H1 (cell line): ENCODE results near the gene MRTO4. TPM values are rescaled to one million over a fixed set of nuclear protein-coding genes. Genes with fewer than 3 reads are reported as not detected.

Experiments
- CBX5 ChIP-seq: fragments of 300-800, 300-1000 bp; sonication (generic); IDR thresholded peaks from 2 replicates; pipeline ENCODE4 v1.7.1; 2016; ENCODE audit warnings: antibody characterized with exemption, low read length, low read depth
- CEBPB ChIP-seq: IDR thresholded peaks from 2 replicates; pipeline ENCODE4 v1.6.1; 2012; ENCODE audit warnings: low read depth, low read length
- CHD2 ChIP-seq: IDR thresholded peaks from 2 replicates; pipeline ENCODE4 v1.6.1; 2012; ENCODE audit warnings: low read length, improper control_type of control experiment
- KDM4A ChIP-seq: IDR thresholded peaks from one replicate; pipeline ENCODE4 v1.7.1; 2012; ENCODE audit warnings: low read depth, mild to moderate bottlenecking, moderate library complexity, low read length, inconsistent platforms; ENCODE audit not compliant: severe bottlenecking
- MAFK ChIP-seq: IDR thresholded peaks from 2 replicates; pipeline ENCODE4 v1.6.1; 2012; ENCODE audit warnings: low read depth, mild to moderate bottlenecking, improper control_type of control experiment, low read length
- RXRA ChIP-seq: IDR thresholded peaks from 2 replicates; pipeline ENCODE4 v1.6.1; 2011; ENCODE audit warnings: low read depth, mild to moderate bottlenecking, low read length, moderate library complexity; ENCODE audit not compliant: insufficient read depth
- SIN3A ChIP-seq, 2 experiments: IDR thresholded peaks in 1 of 2; conservative IDR thresholded peaks in 1 of 2; 2 replicates each; pipeline ENCODE4 v1.6.1; 2011 to 2012; ENCODE audit warnings: low read length in 2 of 2, improper control_type of control experiment in 1 of 2, low read depth in 1 of 2, mild to moderate bottlenecking in 1 of 2
- SP2 ChIP-seq: IDR thresholded peaks from 2 replicates; pipeline ENCODE4 v1.6.1; 2012; ENCODE audit warnings: mild to moderate bottlenecking, low read length, inconsistent platforms
- ZNF274 ChIP-seq: IDR thresholded peaks from 2 replicates; pipeline ENCODE4 v1.7.0; 2012; ENCODE audit warnings: low read length, borderline replicate concordance; ENCODE audit errors: extremely low read depth
- polyA plus RNA-seq, 7 experiments: library from polyadenylated mRNA; depleted of rRNA in 3 of 7; stranded (reverse) in 5 of 7; unstranded in 2 of 7; fragments of >200 nt in 5 of 7; fragments of 200-250 nt in 2 of 7; gene quantifications; 1 replicate in 5 of 7; 2 replicates in 1 of 7; 4 replicates in 1 of 7; pipeline versions ENCODE4 v1.2.1 to v1.2.3, GENCODE V29; 2011 to 2013; ENCODE audit warnings: missing spikeins in 2 of 7, mixed read lengths in 2 of 7
- total RNA-seq: library from RNA; stranded (reverse); fragmentation: NEBNext Ultra II Directional; extraction: Animal tissue kit (Norgen Biotek cat#: 25700); gene quantifications from 2 replicates; pipeline ENCODE4 v1.2.1, GENCODE V29; 2021
- TF ChIP-seq, protein P1 (sequence below): fragments of 300-600 bp; sonication (generic); IDR thresholded peaks from 2 replicates; pipeline ENCODE4 v1.7.1; 2012; ENCODE audit warnings: low read length, moderate library complexity, mild to moderate bottlenecking, inconsistent platforms; ENCODE audit not compliant: insufficient replicate concordance

The MRTO4 gene
- total and polyA plus RNA-seq, 2 of the 8 experiments (the other 6 are each of a cell fraction or from before 2014, with no cell fraction given), result 36.9 to 64.3 TPM

DNA sequence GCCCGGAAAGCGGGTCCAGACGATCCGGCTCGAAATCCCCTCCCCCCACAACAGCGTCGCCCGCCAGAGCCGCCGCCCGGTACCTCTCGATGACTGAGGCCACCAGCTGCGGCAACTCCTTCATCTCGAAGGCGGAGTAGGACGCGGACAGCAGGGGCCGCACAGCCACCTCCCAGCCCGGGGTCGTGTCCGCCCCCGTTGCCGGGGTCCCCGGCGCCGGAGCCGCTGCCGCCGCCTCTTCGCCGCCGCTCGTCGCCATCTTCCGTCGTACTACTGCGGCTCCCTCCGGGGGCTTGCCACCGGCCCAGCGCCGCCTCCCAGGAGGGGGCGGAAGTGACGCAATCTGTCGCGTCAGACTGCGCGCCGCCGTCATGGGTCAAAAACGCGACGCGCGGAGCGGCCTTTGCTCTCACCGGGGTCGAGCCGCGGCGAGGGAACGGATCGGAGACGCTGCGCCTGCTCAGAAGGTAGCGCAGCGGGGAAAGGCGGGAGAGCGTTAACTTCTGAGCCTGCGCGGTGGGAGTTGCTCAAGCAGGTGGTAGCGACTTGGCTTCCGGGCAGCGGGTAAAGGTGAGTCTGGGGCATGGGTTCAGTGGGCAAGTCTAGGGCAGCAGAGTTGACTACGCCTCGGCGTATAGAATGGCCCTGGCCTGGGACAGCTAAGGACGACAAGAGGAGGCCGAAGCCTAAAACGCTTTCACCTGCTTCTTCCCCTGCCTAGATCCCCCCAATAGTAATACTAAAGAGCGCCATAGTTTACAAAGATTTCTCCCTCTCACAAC is 41.4 kb upstream of the MRTO4 start, which contains the start of gene UBR4 (continued):
- TF ChIP-seq MAFK (no peak), SP2 (no peak), KDM4A (peak; percentile 100), CBX5 (no peak), CEBPB (peak; percentile 95), ZNF274 (no peak), SIN3A (conservative IDR thresholded peaks at IDR 0.05 in 1 of 2, IDR thresholded peaks at IDR 0.05 in 1 of 2; ENCODE audit: low read depth in 1 of 2, low read length in 2 of 2) (peak in 1 of 2 experiments; percentile 66; a peak in 2 of 4 replicates), CHD2 (peak; percentile 74), RXRA (no peak)
- TF ChIP-seq, protein P1, sequence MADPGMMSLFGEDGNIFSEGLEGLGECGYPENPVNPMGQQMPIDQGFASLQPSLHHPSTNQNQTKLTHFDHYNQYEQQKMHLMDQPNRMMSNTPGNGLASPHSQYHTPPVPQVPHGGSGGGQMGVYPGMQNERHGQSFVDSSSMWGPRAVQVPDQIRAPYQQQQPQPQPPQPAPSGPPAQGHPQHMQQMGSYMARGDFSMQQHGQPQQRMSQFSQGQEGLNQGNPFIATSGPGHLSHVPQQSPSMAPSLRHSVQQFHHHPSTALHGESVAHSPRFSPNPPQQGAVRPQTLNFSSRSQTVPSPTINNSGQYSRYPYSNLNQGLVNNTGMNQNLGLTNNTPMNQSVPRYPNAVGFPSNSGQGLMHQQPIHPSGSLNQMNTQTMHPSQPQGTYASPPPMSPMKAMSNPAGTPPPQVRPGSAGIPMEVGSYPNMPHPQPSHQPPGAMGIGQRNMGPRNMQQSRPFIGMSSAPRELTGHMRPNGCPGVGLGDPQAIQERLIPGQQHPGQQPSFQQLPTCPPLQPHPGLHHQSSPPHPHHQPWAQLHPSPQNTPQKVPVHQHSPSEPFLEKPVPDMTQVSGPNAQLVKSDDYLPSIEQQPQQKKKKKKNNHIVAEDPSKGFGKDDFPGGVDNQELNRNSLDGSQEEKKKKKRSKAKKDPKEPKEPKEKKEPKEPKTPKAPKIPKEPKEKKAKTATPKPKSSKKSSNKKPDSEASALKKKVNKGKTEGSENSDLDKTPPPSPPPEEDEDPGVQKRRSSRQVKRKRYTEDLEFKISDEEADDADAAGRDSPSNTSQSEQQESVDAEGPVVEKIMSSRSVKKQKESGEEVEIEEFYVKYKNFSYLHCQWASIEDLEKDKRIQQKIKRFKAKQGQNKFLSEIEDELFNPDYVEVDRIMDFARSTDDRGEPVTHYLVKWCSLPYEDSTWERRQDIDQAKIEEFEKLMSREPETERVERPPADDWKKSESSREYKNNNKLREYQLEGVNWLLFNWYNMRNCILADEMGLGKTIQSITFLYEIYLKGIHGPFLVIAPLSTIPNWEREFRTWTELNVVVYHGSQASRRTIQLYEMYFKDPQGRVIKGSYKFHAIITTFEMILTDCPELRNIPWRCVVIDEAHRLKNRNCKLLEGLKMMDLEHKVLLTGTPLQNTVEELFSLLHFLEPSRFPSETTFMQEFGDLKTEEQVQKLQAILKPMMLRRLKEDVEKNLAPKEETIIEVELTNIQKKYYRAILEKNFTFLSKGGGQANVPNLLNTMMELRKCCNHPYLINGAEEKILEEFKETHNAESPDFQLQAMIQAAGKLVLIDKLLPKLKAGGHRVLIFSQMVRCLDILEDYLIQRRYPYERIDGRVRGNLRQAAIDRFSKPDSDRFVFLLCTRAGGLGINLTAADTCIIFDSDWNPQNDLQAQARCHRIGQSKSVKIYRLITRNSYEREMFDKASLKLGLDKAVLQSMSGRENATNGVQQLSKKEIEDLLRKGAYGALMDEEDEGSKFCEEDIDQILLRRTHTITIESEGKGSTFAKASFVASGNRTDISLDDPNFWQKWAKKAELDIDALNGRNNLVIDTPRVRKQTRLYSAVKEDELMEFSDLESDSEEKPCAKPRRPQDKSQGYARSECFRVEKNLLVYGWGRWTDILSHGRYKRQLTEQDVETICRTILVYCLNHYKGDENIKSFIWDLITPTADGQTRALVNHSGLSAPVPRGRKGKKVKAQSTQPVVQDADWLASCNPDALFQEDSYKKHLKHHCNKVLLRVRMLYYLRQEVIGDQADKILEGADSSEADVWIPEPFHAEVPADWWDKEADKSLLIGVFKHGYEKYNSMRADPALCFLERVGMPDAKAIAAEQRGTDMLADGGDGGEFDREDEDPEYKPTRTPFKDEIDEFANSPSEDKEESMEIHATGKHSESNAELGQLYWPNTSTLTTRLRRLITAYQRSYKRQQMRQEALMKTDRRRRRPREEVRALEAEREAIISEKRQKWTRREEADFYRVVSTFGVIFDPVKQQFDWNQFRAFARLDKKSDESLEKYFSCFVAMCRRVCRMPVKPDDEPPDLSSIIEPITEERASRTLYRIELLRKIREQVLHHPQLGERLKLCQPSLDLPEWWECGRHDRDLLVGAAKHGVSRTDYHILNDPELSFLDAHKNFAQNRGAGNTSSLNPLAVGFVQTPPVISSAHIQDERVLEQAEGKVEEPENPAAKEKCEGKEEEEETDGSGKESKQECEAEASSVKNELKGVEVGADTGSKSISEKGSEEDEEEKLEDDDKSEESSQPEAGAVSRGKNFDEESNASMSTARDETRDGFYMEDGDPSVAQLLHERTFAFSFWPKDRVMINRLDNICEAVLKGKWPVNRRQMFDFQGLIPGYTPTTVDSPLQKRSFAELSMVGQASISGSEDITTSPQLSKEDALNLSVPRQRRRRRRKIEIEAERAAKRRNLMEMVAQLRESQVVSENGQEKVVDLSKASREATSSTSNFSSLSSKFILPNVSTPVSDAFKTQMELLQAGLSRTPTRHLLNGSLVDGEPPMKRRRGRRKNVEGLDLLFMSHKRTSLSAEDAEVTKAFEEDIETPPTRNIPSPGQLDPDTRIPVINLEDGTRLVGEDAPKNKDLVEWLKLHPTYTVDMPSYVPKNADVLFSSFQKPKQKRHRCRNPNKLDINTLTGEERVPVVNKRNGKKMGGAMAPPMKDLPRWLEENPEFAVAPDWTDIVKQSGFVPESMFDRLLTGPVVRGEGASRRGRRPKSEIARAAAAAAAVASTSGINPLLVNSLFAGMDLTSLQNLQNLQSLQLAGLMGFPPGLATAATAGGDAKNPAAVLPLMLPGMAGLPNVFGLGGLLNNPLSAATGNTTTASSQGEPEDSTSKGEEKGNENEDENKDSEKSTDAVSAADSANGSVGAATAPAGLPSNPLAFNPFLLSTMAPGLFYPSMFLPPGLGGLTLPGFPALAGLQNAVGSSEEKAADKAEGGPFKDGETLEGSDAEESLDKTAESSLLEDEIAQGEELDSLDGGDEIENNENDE, result no peak
